GM21619 (cell line): ENCODE data around the gene MACF1.
A peak's percentile ranks its signal among the peaks of the same experiment; 100 is the strongest.

Experiments used
- ATAC-seq: cut with Tn5 transposase; IDR thresholded peaks from one replicate; pipeline ENCODE4 v1.9.1; 2021; ENCODE audit not compliant: unreplicated experiment

MACF1 gene

DNA sequence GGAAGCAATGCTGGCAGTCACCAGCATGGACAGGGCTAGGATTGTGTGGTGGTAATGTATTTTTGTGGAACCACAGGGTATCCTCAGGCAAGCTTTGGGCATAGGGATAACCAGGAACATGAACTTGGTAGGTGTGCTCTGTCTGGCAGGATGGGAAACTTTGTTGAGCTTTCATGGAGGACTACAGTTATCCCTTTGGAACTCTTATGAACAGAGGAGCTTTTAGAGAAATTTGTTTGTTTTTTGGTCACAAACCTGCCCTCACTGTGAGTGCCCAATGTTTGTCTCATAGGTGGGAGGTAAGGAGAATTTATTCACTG lies 54.4 kb downstream of the MACF1 start:
- no peak for ATAC-seq

DNA sequence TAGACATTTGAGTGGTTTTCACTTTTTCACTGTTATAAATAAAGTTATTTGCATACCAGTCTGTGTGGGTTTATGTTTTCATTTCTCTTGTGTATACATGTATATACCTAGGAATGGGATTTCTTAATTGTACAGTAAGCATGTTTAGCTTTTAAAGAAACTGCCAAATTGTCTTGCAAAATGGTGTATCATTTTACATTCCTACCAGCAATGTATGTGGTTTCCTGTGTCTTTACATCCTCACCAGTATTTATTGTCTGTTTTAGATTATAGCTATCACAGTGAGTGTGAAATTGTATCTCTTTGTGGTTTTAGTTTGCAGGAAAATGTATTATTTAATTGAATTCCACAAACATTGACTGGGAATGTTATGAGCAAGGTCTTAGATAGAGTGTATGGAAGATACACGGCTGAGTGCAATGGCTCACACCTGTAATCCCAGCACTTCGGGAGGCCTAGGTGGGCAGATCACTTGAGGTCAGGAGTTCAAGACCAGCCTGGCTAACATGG lies 57.3 kb downstream of the MACF1 start:
- ATAC-seq: no peak

DNA sequence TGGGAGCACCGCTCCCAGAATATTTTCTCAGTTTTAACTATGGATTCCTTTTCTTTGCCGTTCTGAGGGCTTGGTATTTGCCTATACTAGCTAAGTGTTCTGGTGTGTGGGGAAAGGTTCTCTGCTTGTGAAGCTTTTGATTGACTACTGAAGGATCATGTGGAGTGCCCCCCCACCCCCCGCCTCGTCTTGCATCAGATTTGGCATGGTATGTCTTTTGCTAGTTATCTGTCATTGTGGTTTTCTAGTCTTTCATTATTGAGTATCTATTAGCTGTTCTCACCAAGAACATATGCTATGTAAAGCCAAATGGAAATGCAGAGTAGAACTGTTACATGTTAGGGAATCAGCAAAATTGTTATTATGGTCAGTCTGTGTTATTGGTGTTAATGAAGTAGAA lies 58.3 kb downstream of the MACF1 start:
- no peak for ATAC-seq

DNA sequence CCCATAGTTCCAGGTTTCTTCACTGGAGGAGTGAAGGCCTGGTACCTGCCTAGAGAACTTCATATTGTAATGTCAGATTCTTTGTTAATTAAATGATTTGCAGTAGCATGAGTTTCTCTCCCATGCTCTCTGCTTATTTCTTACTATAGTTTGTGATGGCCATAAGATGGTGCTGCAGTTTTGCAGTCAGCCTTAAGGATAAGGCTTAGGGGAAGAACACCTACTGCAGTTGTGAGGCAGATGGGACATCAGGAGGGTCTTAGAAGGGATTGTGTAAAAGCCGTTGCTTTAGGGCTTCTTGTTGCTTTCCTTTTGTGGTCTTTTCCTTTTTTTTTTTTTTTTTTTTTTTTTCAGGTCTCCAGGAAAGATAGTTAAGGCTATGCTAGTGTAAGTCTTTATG lies 61.8 kb downstream of the MACF1 start:
- no peak for ATAC-seq

DNA sequence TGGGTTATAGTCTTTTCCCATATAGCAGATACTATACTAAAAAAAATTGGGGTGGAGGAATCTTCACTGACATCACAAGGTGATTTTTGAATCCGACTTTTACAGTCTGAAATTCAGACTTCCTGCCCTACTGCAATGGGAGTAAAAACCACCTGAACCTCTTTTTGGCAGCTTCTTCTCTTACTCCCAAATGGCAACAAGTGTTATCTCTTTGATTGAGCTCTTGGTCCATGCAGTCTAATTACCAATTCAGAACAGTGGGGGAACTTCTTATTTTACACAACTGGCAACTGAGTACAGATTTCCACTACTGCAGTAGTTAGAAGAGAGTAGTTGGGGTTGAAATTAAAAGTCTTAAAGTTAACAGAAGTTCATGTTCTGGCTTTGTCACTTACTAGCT lies 62.3 kb downstream of the MACF1 start:
- no peak for ATAC-seq

DNA sequence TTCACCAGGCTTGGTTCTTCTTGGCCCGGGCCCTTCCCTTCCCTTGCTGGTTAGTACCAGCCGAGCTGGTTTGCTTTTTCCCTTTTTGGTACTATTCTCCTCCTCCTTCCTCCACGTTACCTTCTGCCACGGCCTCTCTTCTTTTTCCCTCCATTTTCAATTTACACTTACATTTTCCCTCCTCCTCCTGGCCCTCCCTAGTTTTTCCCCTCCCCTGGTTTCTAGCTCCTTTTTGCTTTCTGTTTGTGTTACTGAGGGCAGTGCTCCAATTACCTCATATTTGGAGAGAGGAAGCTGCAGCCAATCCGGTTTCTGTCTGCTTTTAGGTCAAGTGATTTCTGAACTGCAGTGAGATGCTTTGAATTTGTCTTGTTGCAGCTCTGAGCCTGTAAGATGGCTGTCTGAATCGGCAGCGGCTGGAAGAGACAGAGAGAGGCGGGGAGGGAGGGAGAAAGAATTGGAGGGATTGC lies 63.7 kb downstream of the MACF1 start:
- ATAC-seq: no peak

DNA sequence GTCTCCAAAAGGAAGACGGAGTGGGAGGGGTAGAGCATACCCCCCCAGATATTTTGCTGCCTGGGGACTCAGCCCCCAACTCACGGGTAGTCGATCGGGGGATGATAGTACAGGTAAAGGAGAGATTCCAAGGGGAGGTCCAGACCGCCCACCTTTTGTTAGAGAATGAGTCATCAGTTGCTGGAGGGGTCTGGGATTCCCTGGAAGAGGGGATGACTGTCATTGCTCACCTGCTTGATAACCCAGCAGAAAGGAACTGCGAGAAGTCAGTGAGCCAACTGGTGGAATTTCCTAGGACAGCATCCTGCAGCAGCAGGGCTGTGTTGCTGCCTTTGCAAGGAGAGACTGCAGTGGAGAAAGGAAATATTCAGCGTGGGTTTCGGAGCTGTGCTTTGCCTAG lies 64.4 kb downstream of the MACF1 start:
- ATAC-seq: no peak

DNA sequence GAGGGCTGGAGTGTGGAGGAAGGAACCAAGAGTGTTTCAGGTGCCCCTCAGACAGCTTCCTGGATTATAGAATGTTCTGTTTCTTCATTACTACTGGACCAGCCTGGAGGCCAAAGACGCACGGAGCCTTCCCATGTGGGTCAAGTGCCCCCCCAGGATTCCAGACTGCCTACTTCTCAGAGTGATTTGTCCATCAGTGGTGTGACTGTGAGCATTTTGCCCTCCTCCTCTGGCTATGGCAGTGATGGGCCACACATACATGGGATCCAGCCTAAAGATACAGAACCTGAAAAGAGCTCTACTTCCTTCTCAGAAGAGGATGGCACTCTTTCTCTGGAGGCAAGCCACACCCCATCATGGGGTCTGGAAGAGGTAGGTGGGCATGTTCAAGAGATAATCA lies 64.9 kb downstream of the MACF1 start:
- no peak for ATAC-seq

DNA sequence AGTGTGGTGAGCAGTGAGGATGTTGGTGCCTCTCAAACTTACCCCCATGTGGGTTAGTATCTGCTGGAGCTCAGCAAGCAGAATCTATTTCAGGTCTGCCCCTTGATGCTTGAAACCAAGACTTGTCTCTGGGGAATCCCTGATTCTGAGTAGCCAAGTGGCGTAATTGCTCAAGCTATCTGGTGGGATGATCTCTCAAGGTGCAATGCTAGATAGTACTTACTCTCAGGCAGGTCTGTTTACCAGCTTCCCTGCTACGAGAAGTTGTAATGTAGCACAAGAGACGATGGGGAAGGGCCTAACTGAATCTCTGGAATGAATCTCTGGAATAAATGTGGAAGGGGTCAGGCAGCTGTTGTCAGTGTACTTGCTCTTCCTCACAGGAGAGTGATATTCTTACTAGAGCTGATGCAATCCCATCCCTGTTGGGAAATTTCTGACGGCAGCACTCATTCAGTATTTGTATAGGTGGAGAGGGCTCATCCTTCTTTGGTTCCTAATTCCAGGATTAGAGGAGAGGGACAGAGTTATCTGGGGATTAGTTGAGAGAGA lies 65.4 kb downstream of the MACF1 start:
- ATAC-seq: peak; percentile 67

DNA sequence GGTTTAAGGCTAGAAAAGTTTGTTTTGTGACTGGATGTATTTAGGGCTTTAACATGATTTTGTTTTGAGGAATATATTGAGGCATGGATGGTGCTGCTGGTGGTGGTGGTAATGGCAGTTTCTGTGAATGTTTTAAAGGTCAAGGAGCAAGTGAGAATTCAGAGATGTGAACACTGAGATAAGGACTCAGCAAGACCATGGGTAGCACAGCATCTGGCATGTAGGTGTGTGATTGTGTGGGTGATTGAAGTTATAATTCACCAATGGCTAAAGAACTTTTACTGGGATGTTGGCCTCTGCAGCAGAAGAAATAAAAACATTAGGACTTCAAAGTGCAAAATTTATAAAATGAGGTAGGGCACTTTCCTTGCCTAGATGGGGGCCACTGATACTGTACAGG lies 65.9 kb downstream of the MACF1 start:
- no peak for ATAC-seq

DNA sequence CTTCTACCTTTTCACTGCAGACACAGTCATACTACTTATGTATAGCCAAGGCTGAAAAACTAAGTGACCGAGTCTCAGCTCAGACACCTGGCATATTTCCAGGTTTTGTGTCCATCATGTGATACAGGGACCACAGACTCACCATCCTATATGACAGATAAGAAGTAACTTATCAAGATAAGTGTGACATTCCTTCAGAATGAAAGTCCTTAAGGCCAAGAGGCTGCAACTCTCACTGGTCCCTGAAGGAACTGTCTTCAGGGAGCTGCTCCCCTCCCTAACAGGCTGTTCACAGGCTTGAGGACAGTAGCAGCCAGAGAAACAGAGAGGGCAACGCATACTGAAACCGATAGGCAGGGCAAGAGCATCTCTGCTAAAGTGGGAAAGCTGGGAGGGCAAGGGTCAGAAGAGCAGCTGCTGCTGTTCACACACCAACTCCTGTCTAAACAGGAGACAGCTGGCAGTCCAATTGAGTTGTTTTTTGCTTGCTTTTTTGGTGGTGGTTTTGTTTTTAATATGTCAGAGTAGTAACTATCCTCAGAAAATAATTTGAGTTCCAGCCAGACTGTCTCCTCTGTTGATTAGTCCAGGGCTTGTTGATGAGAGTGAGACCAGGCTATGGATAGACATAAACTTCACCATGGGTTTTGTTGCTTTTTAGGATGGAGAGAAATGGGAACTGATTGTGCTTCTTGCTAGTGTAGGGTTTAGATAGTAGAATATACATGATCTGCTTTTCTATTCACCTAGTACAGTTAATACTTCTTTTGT lies 67.7 kb downstream of the MACF1 start:
- ATAC-seq: no peak

DNA sequence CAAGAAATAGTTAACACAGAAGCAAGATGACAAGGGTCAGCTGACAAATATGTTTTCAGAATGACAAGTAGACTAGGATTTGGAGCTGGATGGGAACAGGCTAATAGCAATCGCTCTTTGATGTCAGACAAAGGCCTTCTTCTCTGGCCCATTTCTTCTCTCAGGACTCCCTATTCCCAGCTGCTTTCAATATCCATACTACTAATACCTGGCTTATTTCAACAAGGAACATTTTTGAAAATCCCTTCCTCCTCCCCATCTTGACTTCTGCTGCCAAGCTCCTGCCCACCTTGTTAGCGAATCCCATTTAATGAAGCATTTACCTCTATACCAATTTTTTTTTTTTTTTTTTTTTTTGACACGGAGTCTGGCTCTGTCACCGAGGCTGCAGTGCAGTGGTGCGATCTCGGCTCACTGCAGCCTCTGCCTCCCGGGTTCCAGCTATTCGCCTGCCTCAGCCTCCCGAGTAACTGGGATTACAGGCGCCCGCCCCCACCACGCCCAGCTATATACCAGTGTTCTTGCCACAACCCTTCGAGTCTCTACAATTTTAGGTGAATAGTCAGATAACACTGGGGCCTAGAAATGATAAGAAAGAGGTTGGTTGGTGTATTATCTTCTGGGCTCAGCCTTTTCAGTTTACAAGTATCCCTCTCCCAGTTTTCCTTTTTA lies 68.4 kb downstream of the MACF1 start:
- no peak for ATAC-seq

DNA sequence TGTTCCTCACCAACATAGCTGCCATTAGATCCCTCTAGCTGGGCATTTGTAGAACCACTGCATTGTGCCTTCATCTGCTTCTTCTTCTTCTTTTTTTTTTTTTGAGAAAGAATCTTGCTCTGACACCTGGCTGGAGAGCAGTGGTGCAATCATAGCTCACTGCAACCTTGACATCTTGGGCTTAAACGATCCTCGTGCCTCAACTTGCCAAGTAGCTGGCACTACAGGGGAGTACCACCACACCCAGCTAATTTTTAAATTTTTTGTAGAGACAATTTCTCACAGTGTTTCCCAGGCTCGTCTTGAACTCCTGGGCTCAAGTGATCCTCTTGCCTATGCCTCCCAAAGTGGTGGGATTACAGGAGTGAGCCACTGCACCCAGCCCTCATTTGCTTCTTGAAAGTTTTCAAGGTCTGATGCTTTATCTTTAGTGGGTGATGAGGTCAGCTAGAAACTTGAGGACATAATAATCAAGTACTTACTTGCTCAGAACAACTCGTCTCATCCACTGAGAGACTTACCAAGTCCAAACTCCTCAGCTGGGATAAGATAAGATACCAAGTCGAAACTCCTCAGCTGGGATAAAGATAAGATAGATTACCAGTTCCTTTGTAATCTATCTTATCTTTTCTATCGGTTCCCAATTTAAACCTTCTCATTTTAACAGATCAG lies 71.5 kb downstream of the MACF1 start:
- ATAC-seq: no peak

DNA sequence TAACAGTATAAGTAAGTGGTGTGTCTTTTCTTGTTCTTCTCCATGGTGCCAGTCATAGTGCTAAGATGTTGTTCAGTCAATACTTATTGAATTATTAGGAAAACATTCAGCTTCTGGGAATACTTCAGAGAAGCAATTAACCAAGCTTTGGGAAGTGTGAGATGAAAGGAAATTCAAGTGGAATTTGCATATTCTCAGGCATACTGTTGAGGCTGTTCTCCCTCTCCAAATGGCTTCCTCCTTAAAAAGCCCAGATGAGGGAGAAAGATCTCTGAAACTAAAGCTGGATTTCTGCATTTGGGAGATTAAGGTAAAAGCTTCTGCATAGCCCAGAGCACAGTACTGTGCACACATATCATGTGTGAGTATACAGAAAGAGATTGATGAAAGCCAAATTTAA lies 73.4 kb downstream of the MACF1 start:
- no peak for ATAC-seq

DNA sequence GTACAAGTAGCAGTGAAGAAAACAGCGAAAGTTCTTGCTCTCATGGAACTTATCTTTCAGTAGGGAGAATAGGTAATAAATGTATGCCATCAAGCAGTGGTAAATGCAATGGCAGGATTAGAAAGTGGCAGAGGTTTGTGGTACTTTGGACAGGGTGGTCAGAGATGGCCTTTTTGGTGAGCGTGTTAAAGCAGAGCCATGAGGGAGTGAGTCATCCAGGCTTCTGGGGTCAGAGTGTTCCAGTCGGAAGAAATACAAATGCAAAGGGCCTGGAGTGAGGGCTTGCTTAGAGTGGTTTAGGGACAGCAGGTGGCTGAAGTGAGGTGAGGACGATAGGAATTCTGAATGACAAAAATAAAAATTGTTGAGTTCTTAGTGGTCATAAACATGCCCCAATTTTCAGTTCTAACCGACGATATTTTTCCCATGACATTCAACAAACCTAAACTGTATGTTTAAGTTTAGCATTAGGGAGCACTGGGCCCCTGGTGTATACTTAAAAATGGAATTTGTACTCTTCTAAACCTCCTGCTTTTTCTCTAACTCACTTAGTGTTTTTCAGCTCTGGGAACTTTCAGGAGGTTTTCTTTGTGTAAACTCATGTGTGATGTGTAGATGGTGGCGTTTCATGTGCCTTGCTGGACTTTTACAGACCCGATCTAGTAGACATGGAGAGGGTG lies 78.2 kb downstream of the MACF1 start:
- no peak for ATAC-seq

DNA sequence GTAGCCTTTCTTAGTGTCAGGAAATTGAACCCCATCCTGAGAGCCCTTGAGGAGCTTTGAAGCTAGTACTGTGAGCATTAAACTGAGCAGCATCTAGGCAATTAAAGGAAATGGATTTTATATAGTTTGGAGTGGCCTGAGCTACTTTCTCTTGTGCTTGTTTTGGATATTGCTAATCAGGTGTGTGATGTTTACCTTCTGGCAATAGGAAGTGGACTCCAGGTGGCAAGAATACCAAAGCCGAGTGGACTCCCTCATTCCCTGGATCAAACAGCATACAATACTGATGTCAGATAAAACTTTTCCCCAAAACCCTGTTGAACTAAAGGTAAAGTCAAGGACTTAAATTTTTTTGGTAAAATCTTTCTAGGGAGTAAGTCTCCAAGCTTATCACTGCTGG lies 79.4 kb downstream of the MACF1 start:
- no peak for ATAC-seq

DNA sequence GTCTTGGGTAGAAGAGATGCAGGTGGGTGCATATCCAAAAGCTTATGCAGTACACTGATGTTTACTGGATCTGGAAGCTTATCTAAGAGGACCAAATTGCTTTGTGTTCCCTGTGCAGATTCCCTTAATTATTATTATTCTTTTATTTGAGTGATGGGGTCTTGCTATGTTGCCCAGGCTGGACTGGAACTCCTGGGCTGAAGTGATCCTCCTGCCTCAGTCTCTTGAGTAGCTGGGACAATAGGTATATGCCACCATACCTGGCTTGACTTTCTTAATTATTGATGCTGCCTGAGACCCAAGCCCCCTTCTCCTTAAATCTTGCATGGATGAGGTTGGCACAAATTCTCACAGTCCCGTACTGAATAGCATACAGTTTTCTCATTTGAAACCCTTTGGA lies 83.0 kb downstream of the MACF1 start:
- ATAC-seq: no peak

DNA sequence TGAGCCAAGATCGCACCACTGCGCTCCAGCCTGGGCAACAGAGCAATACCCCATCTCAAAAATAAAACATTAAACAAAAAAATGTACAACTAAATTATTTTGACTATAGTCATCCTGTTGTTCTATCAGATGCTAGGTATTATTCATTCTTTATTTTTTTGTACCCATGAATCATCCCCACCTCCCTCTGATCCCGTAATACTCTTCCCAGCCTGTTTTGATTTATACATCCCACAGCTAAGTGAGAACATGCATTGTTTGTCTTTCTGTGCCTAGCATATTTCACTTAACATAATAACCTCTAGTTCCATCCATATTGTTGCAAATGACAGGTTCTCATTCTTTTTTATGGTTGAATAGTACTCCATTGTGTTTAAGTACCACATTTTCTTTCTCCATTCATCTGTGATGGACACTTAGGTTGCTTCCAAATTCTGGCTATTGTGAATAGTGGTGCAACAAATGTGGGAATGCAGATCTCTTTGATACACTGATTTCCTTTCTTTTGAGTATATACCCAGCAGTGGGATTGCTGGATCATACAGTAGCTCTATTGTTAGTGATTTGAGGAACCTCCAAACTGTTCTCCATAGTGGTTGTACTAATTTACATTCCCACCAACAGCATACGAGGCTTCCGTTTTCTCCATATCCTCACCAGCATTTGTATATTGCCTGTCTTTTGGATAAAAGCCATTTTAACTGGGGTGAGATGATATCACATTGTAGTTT lies 84.4 kb downstream of the MACF1 start:
- no peak for ATAC-seq

DNA sequence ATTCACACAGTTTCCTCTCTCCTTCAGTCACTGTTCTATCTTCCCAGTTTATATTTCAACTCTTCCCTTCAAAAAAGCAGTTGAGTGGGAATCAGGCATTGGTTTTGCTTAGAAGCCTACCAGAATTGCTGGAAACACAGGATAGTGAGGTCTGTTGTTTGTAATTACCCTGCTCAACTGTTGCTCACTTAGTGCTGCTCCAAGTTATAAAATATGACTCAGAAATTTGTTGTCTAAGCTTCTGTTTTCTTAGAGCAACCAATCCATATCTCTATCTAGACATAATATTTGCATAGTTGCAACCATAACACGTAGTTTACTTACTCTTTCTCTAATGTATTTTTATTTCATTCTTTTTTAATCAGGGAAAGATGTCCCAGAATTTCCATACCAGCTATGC lies 87.9 kb downstream of the MACF1 start:
- ATAC-seq: no peak

DNA sequence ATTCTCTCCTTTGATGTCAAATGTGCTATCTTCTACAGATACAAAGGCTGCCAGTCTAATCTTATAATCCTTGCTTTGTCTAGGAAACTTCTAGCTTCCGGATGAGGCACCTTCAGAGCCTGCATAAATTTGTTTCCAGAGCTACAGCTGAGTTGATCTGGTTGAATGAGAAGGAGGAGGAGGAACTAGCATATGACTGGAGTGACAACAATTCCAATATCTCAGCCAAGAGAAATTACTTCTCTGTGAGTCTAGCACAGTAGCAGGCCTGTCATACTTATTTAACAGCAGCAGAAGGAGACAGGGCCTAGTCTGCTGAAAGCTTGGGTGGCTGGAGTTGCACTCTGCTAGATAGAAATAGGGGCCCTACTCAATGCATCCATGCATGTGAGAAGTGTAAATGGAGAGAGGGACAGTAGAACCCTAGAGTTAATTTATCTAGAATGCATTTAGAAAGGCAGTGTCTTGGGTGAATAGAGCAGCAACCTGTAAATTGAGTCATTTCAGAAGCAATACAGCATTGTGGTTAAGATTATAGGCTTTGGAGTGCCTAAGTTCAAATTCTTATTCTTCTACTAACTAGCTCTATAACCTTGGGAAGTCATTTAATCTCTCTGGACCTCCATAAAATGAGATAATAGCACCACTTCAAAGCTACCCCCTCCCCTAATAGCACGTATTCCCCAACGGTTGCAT lies 89.0 kb downstream of the MACF1 start:
- no peak for ATAC-seq
